HEK293 (cell line): ENCODE results near the gene PKIB.
A peak's percentile ranks its signal among the peaks of the same experiment; 100 is the strongest.

Experiments used
- FEZF1 ChIP-seq: fragments of 450-650 bp; formaldehyde crosslinking; IDR thresholded peaks from 2 replicates; pipeline ENCODE4 v1.5.1; 2016; ENCODE audit warnings: missing biosample characterization, missing genetic modification characterization
- KLF10 ChIP-seq: fragments of 450-650 bp; IDR thresholded peaks from 2 replicates; pipeline ENCODE4 v1.5.1; 2018; ENCODE audit warnings: missing biosample characterization, mild to moderate bottlenecking, missing genetic modification characterization
- KLF7 ChIP-seq: fragments of 450-650 bp; formaldehyde crosslinking; IDR thresholded peaks from 2 replicates; pipeline ENCODE4 v1.5.1; 2016; ENCODE audit warnings: missing biosample characterization, missing genetic modification characterization, borderline replicate concordance
- KLF8 ChIP-seq: fragments of 450-650 bp; formaldehyde crosslinking; IDR thresholded peaks from 2 replicates; pipeline ENCODE4 v1.5.1; 2016; ENCODE audit warnings: missing biosample characterization, missing genetic modification characterization
- MYNN ChIP-seq: fragments of 450-650 bp; formaldehyde crosslinking; IDR thresholded peaks from 2 replicates; pipeline ENCODE4 v1.5.1; 2016; ENCODE audit warnings: missing biosample characterization, missing genetic modification characterization, borderline replicate concordance
- SCRT2 ChIP-seq: fragments of 450-650 bp; formaldehyde crosslinking; IDR thresholded peaks from 2 replicates; pipeline ENCODE4 v1.5.1; 2016; ENCODE audit warnings: missing biosample characterization, missing genetic modification characterization
- ZFP69B ChIP-seq: fragments of 450-650 bp; formaldehyde crosslinking; IDR thresholded peaks from 2 replicates; pipeline ENCODE4 v1.5.1; 2016; ENCODE audit warnings: missing biosample characterization, missing genetic modification characterization
- ZNF132 ChIP-seq: fragments of 450-650 bp; formaldehyde crosslinking; IDR thresholded peaks from 2 replicates; pipeline ENCODE4 v1.5.1; 2017; ENCODE audit warnings: missing biosample characterization, missing genetic modification characterization, borderline replicate concordance
- ZNF138 ChIP-seq: fragments of 450-650 bp; formaldehyde crosslinking; IDR thresholded peaks from 2 replicates; pipeline ENCODE4 v1.5.1; 2016; ENCODE audit warnings: missing biosample characterization, missing genetic modification characterization, borderline replicate concordance
- ZNF175 ChIP-seq: fragments of 450-650 bp; formaldehyde crosslinking; IDR thresholded peaks from 2 replicates; pipeline ENCODE4 v1.5.1; 2016; ENCODE audit warnings: missing biosample characterization, missing genetic modification characterization
- ZNF2 ChIP-seq: fragments of 450-650 bp; formaldehyde crosslinking; IDR thresholded peaks from 2 replicates; pipeline ENCODE4 v1.5.1; 2016; ENCODE audit warnings: missing biosample characterization, missing genetic modification characterization
- ZNF202 ChIP-seq: fragments of 450-650 bp; formaldehyde crosslinking; IDR thresholded peaks from 2 replicates; pipeline ENCODE4 v1.5.1; 2016; ENCODE audit warnings: missing biosample characterization, missing genetic modification characterization, borderline replicate concordance
- ZNF292 ChIP-seq: fragments of 450-650 bp; formaldehyde crosslinking; IDR thresholded peaks from 2 replicates; pipeline ENCODE4 v1.5.1; 2016; ENCODE audit warnings: low read depth, missing biosample characterization, missing genetic modification characterization, borderline replicate concordance
- ZNF548 ChIP-seq: fragments of 450-650 bp; formaldehyde crosslinking; IDR thresholded peaks from 2 replicates; pipeline ENCODE4 v1.5.1; 2016; ENCODE audit warnings: missing biosample characterization, missing genetic modification characterization
- ZNF549 ChIP-seq: fragments of 450-650 bp; IDR thresholded peaks from 2 replicates; pipeline ENCODE4 v1.5.1; 2018; ENCODE audit warnings: missing biosample characterization, missing genetic modification characterization, mild to moderate bottlenecking, inconsistent platforms, moderate library complexity
- ZNF571 ChIP-seq: fragments of 450-650 bp; formaldehyde crosslinking; IDR thresholded peaks from 2 replicates; pipeline ENCODE4 v1.5.0; 2017; ENCODE audit warnings: missing biosample characterization, missing genetic modification characterization
- ZNF623 ChIP-seq: fragments of 450-650 bp; formaldehyde crosslinking; IDR thresholded peaks from 2 replicates; pipeline ENCODE4 v1.5.1; 2016; ENCODE audit warnings: missing biosample characterization, missing genetic modification characterization
- ZNF768 ChIP-seq: fragments of 450-650 bp; formaldehyde crosslinking; IDR thresholded peaks from 2 replicates; pipeline ENCODE4 v1.5.1; 2018; ENCODE audit warnings: missing biosample characterization, mild to moderate bottlenecking, missing genetic modification characterization
- ZSCAN30 ChIP-seq: fragments of 450-650 bp; IDR thresholded peaks from 2 replicates; pipeline ENCODE4 v1.5.1; 2018; ENCODE audit warnings: missing biosample characterization, mild to moderate bottlenecking, missing genetic modification characterization, moderate library complexity
- TF ChIP-seq, protein P1 (sequence below): fragments of 450-650 bp; formaldehyde crosslinking; IDR thresholded peaks from 2 replicates; pipeline ENCODE4; 2016; ENCODE audit warnings: missing biosample characterization, missing genetic modification characterization
- TF ChIP-seq, protein P2 (sequence below): fragments of 450-650 bp; formaldehyde crosslinking; IDR thresholded peaks from 2 replicates; pipeline ENCODE4 v1.5.1; 2016; ENCODE audit warnings: missing biosample characterization, missing genetic modification characterization
- TF ChIP-seq, protein P3 (sequence below): fragments of 450-650 bp; formaldehyde crosslinking; IDR thresholded peaks from 2 replicates; pipeline ENCODE4 v1.5.1; 2016; ENCODE audit warnings: missing biosample characterization, missing genetic modification characterization
- TF ChIP-seq, protein P4 (sequence below): fragments of 450-650 bp; formaldehyde crosslinking; IDR thresholded peaks from 2 replicates; pipeline ENCODE4 v1.5.1; 2016; ENCODE audit warnings: missing biosample characterization, missing genetic modification characterization
- TF ChIP-seq, protein P5 (sequence below): fragments of 450-650 bp; formaldehyde crosslinking; optimal IDR thresholded peaks from 2 replicates; pipeline ENCODE3; 2016; ENCODE audit warnings: missing biosample characterization, mild to moderate bottlenecking, missing genetic modification characterization
- TF ChIP-seq, protein P6 (sequence below): fragments of 450-650 bp; formaldehyde crosslinking; IDR thresholded peaks from 2 replicates; pipeline ENCODE4 v1.5.1; 2017; ENCODE audit warnings: missing biosample characterization, missing genetic modification characterization
- TF ChIP-seq, protein P7 (sequence below): fragments of 450-650 bp; formaldehyde crosslinking; IDR thresholded peaks from 2 replicates; pipeline ENCODE4 v1.5.1; 2016; ENCODE audit warnings: missing biosample characterization, missing genetic modification characterization
- TF ChIP-seq, protein P8 (sequence below): fragments of 450-650 bp; formaldehyde crosslinking; conservative IDR thresholded peaks from 2 replicates; pipeline ENCODE4 v1.5.1; 2016; ENCODE audit warnings: low read depth, missing biosample characterization, missing genetic modification characterization

Gene PKIB

DNA sequence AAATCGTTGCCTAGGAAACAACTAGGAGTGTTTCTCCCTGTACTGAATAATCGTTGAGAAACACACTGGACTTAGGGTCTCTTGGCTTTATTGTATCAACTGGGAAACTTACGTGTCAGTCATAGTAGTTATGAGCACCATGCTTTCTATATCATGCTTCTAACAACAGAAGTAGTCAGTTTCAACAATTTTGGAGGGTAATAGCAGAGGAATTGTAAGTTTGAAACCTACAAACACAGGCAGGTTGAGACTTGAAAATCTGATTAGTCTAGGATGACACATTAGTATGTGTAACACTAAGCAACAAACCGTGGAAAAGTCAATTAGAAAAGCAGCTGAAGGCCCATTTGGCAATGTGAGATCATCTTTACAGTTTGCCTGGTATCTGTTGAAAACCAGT lies 125.4 kb downstream of the PKIB start (continued):
- TF ChIP-seq, protein P1, sequence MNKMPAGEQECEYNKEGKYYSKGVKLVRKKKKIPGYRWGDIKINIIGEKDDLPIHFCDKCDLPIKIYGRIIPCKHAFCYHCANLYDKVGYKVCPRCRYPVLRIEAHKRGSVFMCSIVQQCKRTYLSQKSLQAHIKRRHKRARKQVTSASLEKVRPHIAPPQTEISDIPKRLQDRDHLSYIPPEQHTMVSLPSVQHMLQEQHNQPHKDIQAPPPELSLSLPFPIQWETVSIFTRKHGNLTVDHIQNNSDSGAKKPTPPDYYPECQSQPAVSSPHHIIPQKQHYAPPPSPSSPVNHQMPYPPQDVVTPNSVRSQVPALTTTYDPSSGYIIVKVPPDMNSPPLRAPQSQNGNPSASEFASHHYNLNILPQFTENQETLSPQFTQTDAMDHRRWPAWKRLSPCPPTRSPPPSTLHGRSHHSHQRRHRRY (tag by site-specific recombination) = no peak
- TF ChIP-seq ZNF138 (no peak), ZSCAN30 (tag by site-specific recombination) (no peak), ZNF132 (tag by site-specific recombination) (no peak), ZNF768 (tag by site-specific recombination) (no peak), ZNF549 (no peak), ZNF2 (tag by site-specific recombination) (no peak), ZNF623 (tag by site-specific recombination) (no peak), ZNF571 (tag by site-specific recombination) (no peak), SCRT2 (tag by site-specific recombination) (peak; percentile 78), ZNF548 (tag by site-specific recombination) (no peak), KLF7 (no peak), KLF8 (tag by site-specific recombination) (0 out of 2 replicates have a peak, but pooled peaks have one; percentile 50), MYNN (tag by site-specific recombination) (no peak), ZNF175 (tag by site-specific recombination) (no peak), ZNF202 (tag by site-specific recombination) (no peak), ZFP69B (tag by site-specific recombination) (no peak), FEZF1 (tag by site-specific recombination) (no peak), ZNF292 (no peak), KLF10 (tag by site-specific recombination) (no peak)
- TF ChIP-seq, protein P2, sequence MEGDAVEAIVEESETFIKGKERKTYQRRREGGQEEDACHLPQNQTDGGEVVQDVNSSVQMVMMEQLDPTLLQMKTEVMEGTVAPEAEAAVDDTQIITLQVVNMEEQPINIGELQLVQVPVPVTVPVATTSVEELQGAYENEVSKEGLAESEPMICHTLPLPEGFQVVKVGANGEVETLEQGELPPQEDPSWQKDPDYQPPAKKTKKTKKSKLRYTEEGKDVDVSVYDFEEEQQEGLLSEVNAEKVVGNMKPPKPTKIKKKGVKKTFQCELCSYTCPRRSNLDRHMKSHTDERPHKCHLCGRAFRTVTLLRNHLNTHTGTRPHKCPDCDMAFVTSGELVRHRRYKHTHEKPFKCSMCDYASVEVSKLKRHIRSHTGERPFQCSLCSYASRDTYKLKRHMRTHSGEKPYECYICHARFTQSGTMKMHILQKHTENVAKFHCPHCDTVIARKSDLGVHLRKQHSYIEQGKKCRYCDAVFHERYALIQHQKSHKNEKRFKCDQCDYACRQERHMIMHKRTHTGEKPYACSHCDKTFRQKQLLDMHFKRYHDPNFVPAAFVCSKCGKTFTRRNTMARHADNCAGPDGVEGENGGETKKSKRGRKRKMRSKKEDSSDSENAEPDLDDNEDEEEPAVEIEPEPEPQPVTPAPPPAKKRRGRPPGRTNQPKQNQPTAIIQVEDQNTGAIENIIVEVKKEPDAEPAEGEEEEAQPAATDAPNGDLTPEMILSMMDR = no peak
- TF ChIP-seq, protein P3, sequence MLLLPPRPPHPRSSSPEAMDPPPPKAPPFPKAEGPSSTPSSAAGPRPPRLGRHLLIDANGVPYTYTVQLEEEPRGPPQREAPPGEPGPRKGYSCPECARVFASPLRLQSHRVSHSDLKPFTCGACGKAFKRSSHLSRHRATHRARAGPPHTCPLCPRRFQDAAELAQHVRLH = no peak
- TF ChIP-seq, protein P4, sequence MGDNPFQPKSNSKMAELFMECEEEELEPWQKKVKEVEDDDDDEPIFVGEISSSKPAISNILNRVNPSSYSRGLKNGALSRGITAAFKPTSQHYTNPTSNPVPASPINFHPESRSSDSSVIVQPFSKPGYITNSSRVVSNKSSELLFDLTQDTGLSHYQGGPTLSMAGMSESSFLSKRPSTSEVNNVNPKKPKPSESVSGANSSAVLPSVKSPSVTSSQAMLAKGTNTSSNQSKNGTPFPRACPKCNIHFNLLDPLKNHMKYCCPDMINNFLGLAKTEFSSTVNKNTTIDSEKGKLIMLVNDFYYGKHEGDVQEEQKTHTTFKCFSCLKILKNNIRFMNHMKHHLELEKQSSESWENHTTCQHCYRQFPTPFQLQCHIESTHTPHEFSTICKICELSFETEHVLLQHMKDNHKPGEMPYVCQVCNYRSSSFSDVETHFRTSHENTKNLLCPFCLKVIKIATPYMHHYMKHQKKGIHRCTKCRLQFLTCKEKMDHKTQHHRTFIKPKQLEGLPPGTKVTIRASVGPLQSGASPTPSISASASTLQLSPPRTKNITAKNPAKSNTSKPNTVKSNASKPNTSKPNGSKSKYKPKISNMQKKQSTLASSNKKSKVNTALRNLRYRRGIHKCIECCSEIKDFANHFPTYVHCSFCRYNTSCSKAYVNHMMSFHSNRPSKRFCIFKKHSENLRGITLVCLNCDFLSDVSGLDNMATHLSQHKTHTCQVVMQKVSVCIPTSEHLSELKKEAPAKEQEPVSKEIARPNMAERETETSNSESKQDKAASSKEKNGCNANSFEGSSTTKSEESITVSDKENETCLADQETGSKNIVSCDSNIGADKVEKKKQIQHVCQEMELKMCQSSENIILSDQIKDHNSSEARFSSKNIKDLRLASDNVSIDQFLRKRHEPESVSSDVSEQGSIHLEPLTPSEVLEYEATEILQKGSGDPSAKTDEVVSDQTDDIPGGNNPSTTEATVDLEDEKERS = no peak
- TF ChIP-seq, protein P5, sequence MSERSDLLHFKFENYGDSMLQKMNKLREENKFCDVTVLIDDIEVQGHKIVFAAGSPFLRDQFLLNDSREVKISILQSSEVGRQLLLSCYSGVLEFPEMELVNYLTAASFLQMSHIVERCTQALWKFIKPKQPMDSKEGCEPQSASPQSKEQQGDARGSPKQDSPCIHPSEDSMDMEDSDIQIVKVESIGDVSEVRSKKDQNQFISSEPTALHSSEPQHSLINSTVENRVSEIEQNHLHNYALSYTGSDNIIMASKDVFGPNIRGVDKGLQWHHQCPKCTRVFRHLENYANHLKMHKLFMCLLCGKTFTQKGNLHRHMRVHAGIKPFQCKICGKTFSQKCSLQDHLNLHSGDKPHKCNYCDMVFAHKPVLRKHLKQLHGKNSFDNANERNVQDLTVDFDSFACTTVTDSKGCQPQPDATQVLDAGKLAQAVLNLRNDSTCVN (tag by site-specific recombination) = no peak
- TF ChIP-seq, protein P6, sequence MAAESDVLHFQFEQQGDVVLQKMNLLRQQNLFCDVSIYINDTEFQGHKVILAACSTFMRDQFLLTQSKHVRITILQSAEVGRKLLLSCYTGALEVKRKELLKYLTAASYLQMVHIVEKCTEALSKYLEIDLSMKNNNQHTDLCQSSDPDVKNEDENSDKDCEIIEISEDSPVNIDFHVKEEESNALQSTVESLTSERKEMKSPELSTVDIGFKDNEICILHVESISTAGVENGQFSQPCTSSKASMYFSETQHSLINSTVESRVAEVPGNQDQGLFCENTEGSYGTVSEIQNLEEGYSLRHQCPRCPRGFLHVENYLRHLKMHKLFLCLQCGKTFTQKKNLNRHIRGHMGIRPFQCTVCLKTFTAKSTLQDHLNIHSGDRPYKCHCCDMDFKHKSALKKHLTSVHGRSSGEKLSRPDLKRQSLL (tag by site-specific recombination) = no peak
- TF ChIP-seq, protein P7, sequence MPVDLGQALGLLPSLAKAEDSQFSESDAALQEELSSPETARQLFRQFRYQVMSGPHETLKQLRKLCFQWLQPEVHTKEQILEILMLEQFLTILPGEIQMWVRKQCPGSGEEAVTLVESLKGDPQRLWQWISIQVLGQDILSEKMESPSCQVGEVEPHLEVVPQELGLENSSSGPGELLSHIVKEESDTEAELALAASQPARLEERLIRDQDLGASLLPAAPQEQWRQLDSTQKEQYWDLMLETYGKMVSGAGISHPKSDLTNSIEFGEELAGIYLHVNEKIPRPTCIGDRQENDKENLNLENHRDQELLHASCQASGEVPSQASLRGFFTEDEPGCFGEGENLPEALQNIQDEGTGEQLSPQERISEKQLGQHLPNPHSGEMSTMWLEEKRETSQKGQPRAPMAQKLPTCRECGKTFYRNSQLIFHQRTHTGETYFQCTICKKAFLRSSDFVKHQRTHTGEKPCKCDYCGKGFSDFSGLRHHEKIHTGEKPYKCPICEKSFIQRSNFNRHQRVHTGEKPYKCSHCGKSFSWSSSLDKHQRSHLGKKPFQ (tag by site-specific recombination) = no peak
- TF ChIP-seq, protein P8, sequence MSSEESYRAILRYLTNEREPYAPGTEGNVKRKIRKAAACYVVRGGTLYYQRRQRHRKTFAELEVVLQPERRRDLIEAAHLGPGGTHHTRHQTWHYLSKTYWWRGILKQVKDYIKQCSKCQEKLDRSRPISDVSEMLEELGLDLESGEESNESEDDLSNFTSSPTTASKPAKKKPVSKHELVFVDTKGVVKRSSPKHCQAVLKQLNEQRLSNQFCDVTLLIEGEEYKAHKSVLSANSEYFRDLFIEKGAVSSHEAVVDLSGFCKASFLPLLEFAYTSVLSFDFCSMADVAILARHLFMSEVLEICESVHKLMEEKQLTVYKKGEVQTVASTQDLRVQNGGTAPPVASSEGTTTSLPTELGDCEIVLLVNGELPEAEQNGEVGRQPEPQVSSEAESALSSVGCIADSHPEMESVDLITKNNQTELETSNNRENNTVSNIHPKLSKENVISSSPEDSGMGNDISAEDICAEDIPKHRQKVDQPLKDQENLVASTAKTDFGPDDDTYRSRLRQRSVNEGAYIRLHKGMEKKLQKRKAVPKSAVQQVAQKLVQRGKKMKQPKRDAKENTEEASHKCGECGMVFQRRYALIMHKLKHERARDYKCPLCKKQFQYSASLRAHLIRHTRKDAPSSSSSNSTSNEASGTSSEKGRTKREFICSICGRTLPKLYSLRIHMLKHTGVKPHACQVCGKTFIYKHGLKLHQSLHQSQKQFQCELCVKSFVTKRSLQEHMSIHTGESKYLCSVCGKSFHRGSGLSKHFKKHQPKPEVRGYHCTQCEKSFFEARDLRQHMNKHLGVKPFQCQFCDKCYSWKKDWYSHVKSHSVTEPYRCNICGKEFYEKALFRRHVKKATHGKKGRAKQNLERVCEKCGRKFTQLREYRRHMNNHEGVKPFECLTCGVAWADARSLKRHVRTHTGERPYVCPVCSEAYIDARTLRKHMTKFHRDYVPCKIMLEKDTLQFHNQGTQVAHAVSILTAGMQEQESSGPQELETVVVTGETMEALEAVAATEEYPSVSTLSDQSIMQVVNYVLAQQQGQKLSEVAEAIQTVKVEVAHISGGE (tag by site-specific recombination) = no peak
